ENCODE measurements around the gene TXK. TPM values are rescaled to one million over a fixed set of nuclear protein-coding genes. Genes with fewer than 3 reads are reported as not detected.

Gene TXK
- total RNA-seq, 1 experiment from 2014 or later, result 0.39 TPM

GRCh38 chr4:48095441-48095840, 38.6 kb downstream of the TXK start:
- H3T11ph ChIP-seq (ENCODE audit: low read length), result no peak overlapping the region
- H3K4me1 ChIP-seq (ENCODE audit: insufficient read depth, low read length), result no peaks in the 10 kb centered on the region
- no CpG with 5 or more reads among the region's 2 CpGs for WGBS (ENCODE audit: extremely low coverage, insufficient read length, low lambda C conversion rate)
- H3K18ac ChIP-seq (ENCODE audit: insufficient read length, low read depth, low read length), result no peak overlapping the region
- H3K14ac ChIP-seq (ENCODE audit: insufficient read depth, low read length), result no peak overlapping the region
- H2AK5ac ChIP-seq (ENCODE audit: insufficient read length, low read length), result no peak overlapping the region
- H4K20me1 ChIP-seq (ENCODE audit: control insufficient read depth, insufficient read depth, insufficient read length), result no peaks in the 10 kb centered on the region
- no peak overlapping the region for H4K5ac ChIP-seq (ENCODE audit: insufficient read length, low read depth, low read length)
- H3K9ac ChIP-seq (ENCODE audit: extremely low read depth, insufficient read length, low read length), result no peak overlapping the region
- H4K8ac ChIP-seq (replicated peaks; ENCODE audit: insufficient read length, low read depth, low read length), result no peak overlapping the region
- H2BK15ac ChIP-seq (ENCODE audit: low read depth, low read length), result no peak overlapping the region
- H2BK5ac ChIP-seq (ENCODE audit: insufficient read length, low read length), result no peak overlapping the region
- H3K79me2 ChIP-seq (ENCODE audit: insufficient read depth, low read length), result no peaks in the 10 kb centered on the region
- H3K36me3 Mint-ChIP-seq (ENCODE audit: insufficient read depth in 1 of 3, low read depth in 3 of 3), result no peaks in the 10 kb centered on the region
- H3K23ac ChIP-seq (ENCODE audit: insufficient read length, low read depth, low read length), result no peak overlapping the region
- no peak overlapping the region for H3K27ac Mint-ChIP-seq
- DNase-seq, result no peak
- no peaks in the 10 kb centered on the region for H3K9me3 Mint-ChIP-seq
- no peak overlapping the region for H3K4me3 Mint-ChIP-seq
- no peak overlapping the region for H3K56ac ChIP-seq (ENCODE audit: insufficient read length, low read depth, low read length)
- no peak overlapping the region for H2BK120ac ChIP-seq (ENCODE audit: low read depth, low read length, poor library complexity, severe bottlenecking)
- no peak for TF ChIP-seq CTCF (conservative IDR thresholded peaks at IDR 0.05)
- no peaks in the 10 kb centered on the region for H3K9me3 ChIP-seq (ENCODE audit: control insufficient read depth, low read depth, low read length)
- no peak overlapping the region for H3K27ac ChIP-seq (ENCODE audit: insufficient read length, low read depth, low read length)
- no peak overlapping the region for H3K4ac ChIP-seq (ENCODE audit: low read depth, low read length)
- H2BK20ac ChIP-seq (ENCODE audit: low read depth, low read length, poor library complexity, severe bottlenecking), result no peak overlapping the region
- no peaks in the 10 kb centered on the region for H3K23me2 ChIP-seq (ENCODE audit: insufficient read length, low read depth, low read length, poor library complexity, severe bottlenecking)
- H3K4me2 ChIP-seq (ENCODE audit: insufficient read depth, insufficient read length, low read length), result no peak overlapping the region
- H2BK12ac ChIP-seq (ENCODE audit: insufficient read length, low read depth, low read length), result no peak overlapping the region
- H3K27me3 Mint-ChIP-seq (ENCODE audit: low read depth), result no peaks in the 10 kb centered on the region
- H3K27me3 ChIP-seq (ENCODE audit: insufficient read depth, low read length), result no peaks in the 10 kb centered on the region
- H3K4me1 Mint-ChIP-seq, result peaks cover 7 to 13% of the 10 kb centered on the region in 2 experiments
- no peak overlapping the region for H4K91ac ChIP-seq (ENCODE audit: insufficient read length, low read depth, low read length)
- H2AFZ ChIP-seq (ENCODE audit: low read length), result no peak overlapping the region
- no peaks in the 10 kb centered on the region for H3K79me1 ChIP-seq (ENCODE audit: insufficient read depth, low read depth, low read length, poor library complexity, severe bottlenecking)

All from H9 (cell line).